HepG2 (cell line): ENCODE results near the gene YAP1. TPM values are rescaled to one million over a fixed set of nuclear protein-coding genes. Genes with fewer than 3 reads are reported as not detected.
A peak's percentile ranks its signal among the peaks of the same experiment; 100 is the strongest.

ENCODE experiments used
- ASH2L ChIP-seq: fragments of 300-600, 200-600 bp; sonication (generic); IDR thresholded peaks from 2 replicates; pipeline ENCODE4 v1.7.0; 2017; ENCODE audit warnings: low read depth, mild to moderate bottlenecking, moderate library complexity, mixed read lengths, low read length; ENCODE audit not compliant: insufficient read length
- CCDC6 ChIP-seq: sonication (generic); formaldehyde crosslinking; IDR thresholded peaks from 2 replicates; pipeline ENCODE4 v1.8.1; 2022; ENCODE audit warnings: mild to moderate bottlenecking, missing genetic modification reagents, moderate library complexity
- EP300 ChIP-seq, 3 experiments: sonication (generic) in 1 of 3; formaldehyde crosslinking in 1 of 3; IDR thresholded peaks; 2 replicates each; pipeline versions ENCODE4 v1.5.1 to v1.6.1; 2011 to 2020; ENCODE audit warnings: low read depth in 2 of 3, low read length in 2 of 3, borderline replicate concordance in 1 of 3, improper control_type of control experiment in 1 of 3, mild to moderate bottlenecking in 1 of 3, missing genetic modification reagents in 1 of 3, moderate library complexity in 1 of 3
- FOXJ3 ChIP-seq: sonication (generic); formaldehyde crosslinking; IDR thresholded peaks from 2 replicates; pipeline ENCODE4 v1.4.0; 2020; ENCODE audit warnings: missing genetic modification reagents, mild to moderate bottlenecking, borderline replicate concordance
- GATA4 ChIP-seq: sonication (generic); IDR thresholded peaks from 2 replicates; pipeline ENCODE4 v1.6.1; 2016; ENCODE audit warnings: antibody characterized with exemption, low read depth, borderline replicate concordance
- GFI1 ChIP-seq: sonication (generic); formaldehyde crosslinking; IDR thresholded peaks from 2 replicates; pipeline ENCODE4 v1.5.0; 2020; ENCODE audit warnings: missing genetic modification reagents, mild to moderate bottlenecking, borderline replicate concordance
- HNF4G ChIP-seq, 2 experiments: sonication (generic) in 1 of 2; formaldehyde crosslinking in 1 of 2; IDR thresholded peaks; 2 replicates each; pipeline versions ENCODE4 v1.4.0 to v1.6.1; 2011 to 2020; ENCODE audit warnings: borderline replicate concordance in 2 of 2, low read depth in 2 of 2, mild to moderate bottlenecking in 2 of 2, low read length in 1 of 2, missing genetic modification reagents in 1 of 2, moderate library complexity in 1 of 2
- LCORL ChIP-seq, 2 experiments: fragments of 450-650 bp in 1 of 2; sonication (generic) in 1 of 2; formaldehyde crosslinking in 1 of 2; IDR thresholded peaks; 2 replicates each; pipeline versions ENCODE4 v1.5.0 to v1.6.1; 2017 to 2020; ENCODE audit warnings: antibody characterized with exemption in 1 of 2, missing genetic modification reagents in 1 of 2
- MIXL1 ChIP-seq: IDR thresholded peaks from 2 replicates; pipeline ENCODE4 v1.6.1; 2016
- PRPF4 ChIP-seq: fragments of 200-400 bp; formaldehyde crosslinking; IDR thresholded peaks from 2 replicates; pipeline ENCODE4 v1.6.1; 2016; ENCODE audit warnings: low read length, low read depth; ENCODE audit not compliant: poor library complexity, severe bottlenecking
- RAD21 ChIP-seq: fragments of 450-650 bp; formaldehyde crosslinking; IDR thresholded peaks from 2 replicates; pipeline ENCODE4 v1.5.0; 2020; ENCODE audit warnings: mild to moderate bottlenecking
- SIN3B ChIP-seq: fragments of 150-350 bp; IDR thresholded peaks from 2 replicates; pipeline ENCODE4 v1.6.1; 2014; ENCODE audit warnings: low read length
- SIX1 ChIP-seq: sonication (generic); formaldehyde crosslinking; IDR thresholded peaks from 2 replicates; pipeline ENCODE4 v1.4.0; 2020; ENCODE audit warnings: missing genetic modification reagents, borderline replicate concordance
- SIX4 ChIP-seq: sonication (generic); formaldehyde crosslinking; IDR thresholded peaks from 2 replicates; pipeline ENCODE4 v1.4.0; 2020; ENCODE audit warnings: missing genetic modification reagents
- SOX5 ChIP-seq: IDR thresholded peaks from 2 replicates; pipeline ENCODE4 v1.6.1; 2016; ENCODE audit warnings: borderline replicate concordance
- TBX3 ChIP-seq: fragments of 450-650 bp; IDR thresholded peaks from 2 replicates; pipeline ENCODE4 v1.6.1; 2017; ENCODE audit warnings: antibody characterized with exemption, mild to moderate bottlenecking, inconsistent platforms, borderline replicate concordance
- ZFP37 ChIP-seq: sonication (generic); formaldehyde crosslinking; IDR thresholded peaks from 2 replicates; pipeline ENCODE4 v1.4.0; 2020; ENCODE audit warnings: missing genetic modification reagents, borderline replicate concordance
- ZNF605 ChIP-seq: sonication (generic); formaldehyde crosslinking; IDR thresholded peaks from 2 replicates; pipeline ENCODE4 v1.8.0; 2022; ENCODE audit warnings: mild to moderate bottlenecking, missing genetic modification reagents
- ZNF629 ChIP-seq: sonication (generic); formaldehyde crosslinking; conservative IDR thresholded peaks from 2 replicates; pipeline ENCODE4 v1.5.0; 2020; ENCODE audit warnings: missing genetic modification reagents
- ZSCAN29 ChIP-seq: sonication (generic); formaldehyde crosslinking; conservative IDR thresholded peaks from 2 replicates; pipeline ENCODE4 v1.4.0; 2020; ENCODE audit warnings: mild to moderate bottlenecking, missing genetic modification reagents
- polyA plus RNA-seq, 8 experiments: library from polyadenylated mRNA; depleted of rRNA in 3 of 8; stranded (reverse) in 7 of 8; unstranded in 1 of 8; fragments of >200 nt; fragmentation: Illumina TruSeq in 4 of 8; extraction: Trizol in 4 of 8; gene quantifications; 2 replicates each; pipeline versions ENCODE4 v1.2.1 to v1.2.3, GENCODE V29; 2011 to 2016; ENCODE audit warnings: low read depth in 4 of 8, missing spikeins in 1 of 8, mixed read lengths in 1 of 8; ENCODE audit not compliant: insufficient read depth in 1 of 8
- total RNA-seq, 5 experiments: library from RNA; depleted of rRNA; stranded (reverse); fragments of >200 nt; fragmentation: Illumina TruSeq; extraction: Trizol; gene quantifications; 2 replicates each; pipeline ENCODE4 v1.2.3, GENCODE V29; 2016; ENCODE audit warnings: low read depth in 1 of 5
- TF ChIP-seq, protein P1 (sequence below): sonication (generic); formaldehyde crosslinking; IDR thresholded peaks from 2 replicates; pipeline ENCODE4 v1.4.0; 2020; ENCODE audit warnings: missing genetic modification reagents, mild to moderate bottlenecking, borderline replicate concordance
- TF ChIP-seq, protein P2 (sequence below): sonication (generic); formaldehyde crosslinking; IDR thresholded peaks from 2 replicates; pipeline ENCODE4 v1.4.0; 2020; ENCODE audit warnings: mild to moderate bottlenecking, missing genetic modification reagents
- TF ChIP-seq, protein P3 (sequence below): sonication (generic); formaldehyde crosslinking; IDR thresholded peaks from 2 replicates; pipeline ENCODE4 v1.4.0; 2020; ENCODE audit warnings: missing genetic modification reagents, borderline replicate concordance

Gene YAP1
- total and polyA plus RNA-seq, 2 of the 13 experiments (the other 11 are each of a cell fraction or from before 2014, with no cell fraction given): 59.5 to 91.0 TPM

DNA sequence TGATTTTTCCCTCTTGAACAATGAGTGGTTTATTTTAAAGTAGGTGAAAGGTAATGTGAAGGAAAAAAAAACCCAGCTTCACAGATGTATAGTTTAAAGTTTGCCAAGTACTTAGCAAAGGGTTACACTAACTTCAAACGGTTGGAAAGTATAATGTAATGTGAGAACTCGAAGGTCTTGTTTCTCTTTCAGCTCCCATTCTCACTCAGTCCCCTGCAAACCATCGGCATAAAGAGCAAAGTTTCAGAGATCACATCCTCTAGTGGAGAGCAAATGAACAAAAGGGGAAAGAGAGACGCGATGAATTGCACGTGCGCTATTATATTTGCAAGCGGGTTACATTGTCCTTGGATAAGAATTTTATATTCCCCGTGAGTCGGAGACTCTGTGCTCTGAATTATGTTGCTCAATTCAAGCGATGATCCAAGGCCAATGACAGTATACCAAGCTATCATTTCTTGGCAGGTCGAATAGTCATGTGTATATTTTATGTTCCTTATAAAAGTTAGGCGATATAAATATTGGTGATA lies 169.5 kb downstream of the YAP1 start (continued):
- TF ChIP-seq FOXJ3: peak; percentile 94; the same call in 1 of the 2 replicates
- TF ChIP-seq EP300 (IDR thresholded peaks at IDR 0.05; ENCODE audit: low read depth in 2 of 2, low read length in 2 of 2): peak; percentile 70 to 93; a peak in 3 of 4 replicates
- TF ChIP-seq EP300 (CRISPR knock-in tag; IDR thresholded peaks at IDR 0.05; ENCODE audit: borderline replicate concordance): peak; percentile 65; the same call in 1 of the 2 replicates
- TF ChIP-seq PRPF4: no peak
- 0 out of 2 replicates have a peak, but pooled peaks have one; percentile 35 for TF ChIP-seq CCDC6 (CRISPR knock-in tag)
- no peak for TF ChIP-seq LCORL (IDR thresholded peaks at IDR 0.05)
- TF ChIP-seq LCORL (CRISPR knock-in tag; IDR thresholded peaks at IDR 0.05): peak; percentile 22; the same call in 1 of the 2 replicates
- TF ChIP-seq ZFP37 (CRISPR knock-in tag): no peak
- peak; percentile 99 for TF ChIP-seq SIX1 (CRISPR knock-in tag)
- 0 out of 2 replicates have a peak, but pooled peaks have one; percentile 82 for TF ChIP-seq ZSCAN29
- TF ChIP-seq, protein P1, sequence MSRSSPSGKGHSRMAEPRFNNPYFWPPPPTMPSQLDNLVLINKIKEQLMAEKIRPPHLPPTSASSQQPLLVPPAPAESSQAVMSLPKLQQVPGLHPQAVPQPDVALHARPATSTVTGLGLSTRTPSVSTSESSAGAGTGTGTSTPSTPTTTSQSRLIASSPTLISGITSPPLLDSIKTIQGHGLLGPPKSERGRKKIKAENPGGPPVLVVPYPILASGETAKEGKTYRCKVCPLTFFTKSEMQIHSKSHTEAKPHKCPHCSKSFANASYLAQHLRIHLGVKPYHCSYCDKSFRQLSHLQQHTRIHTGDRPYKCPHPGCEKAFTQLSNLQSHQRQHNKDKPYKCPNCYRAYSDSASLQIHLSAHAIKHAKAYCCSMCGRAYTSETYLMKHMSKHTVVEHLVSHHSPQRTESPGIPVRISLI (CRISPR knock-in tag): peak; percentile 98
- TF ChIP-seq, protein P2, sequence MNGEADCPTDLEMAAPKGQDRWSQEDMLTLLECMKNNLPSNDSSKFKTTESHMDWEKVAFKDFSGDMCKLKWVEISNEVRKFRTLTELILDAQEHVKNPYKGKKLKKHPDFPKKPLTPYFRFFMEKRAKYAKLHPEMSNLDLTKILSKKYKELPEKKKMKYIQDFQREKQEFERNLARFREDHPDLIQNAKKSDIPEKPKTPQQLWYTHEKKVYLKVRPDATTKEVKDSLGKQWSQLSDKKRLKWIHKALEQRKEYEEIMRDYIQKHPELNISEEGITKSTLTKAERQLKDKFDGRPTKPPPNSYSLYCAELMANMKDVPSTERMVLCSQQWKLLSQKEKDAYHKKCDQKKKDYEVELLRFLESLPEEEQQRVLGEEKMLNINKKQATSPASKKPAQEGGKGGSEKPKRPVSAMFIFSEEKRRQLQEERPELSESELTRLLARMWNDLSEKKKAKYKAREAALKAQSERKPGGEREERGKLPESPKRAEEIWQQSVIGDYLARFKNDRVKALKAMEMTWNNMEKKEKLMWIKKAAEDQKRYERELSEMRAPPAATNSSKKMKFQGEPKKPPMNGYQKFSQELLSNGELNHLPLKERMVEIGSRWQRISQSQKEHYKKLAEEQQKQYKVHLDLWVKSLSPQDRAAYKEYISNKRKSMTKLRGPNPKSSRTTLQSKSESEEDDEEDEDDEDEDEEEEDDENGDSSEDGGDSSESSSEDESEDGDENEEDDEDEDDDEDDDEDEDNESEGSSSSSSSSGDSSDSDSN (CRISPR knock-in tag): no peak
- peak; percentile 78 for TF ChIP-seq GFI1 (CRISPR knock-in tag)
- TF ChIP-seq SIN3B: no peak
- peak; percentile 50 for TF ChIP-seq ZNF629 (CRISPR knock-in tag)
- TF ChIP-seq HNF4G (IDR thresholded peaks at IDR 0.05; ENCODE audit: borderline replicate concordance, low read depth, low read length): peak; percentile 55
- peak; percentile 48; the same call in 1 of the 2 replicates for TF ChIP-seq HNF4G (CRISPR knock-in tag; IDR thresholded peaks at IDR 0.05; ENCODE audit: borderline replicate concordance, low read depth)
- TF ChIP-seq ZNF605 (CRISPR knock-in tag): no peak
- peak; percentile 87 for TF ChIP-seq ASH2L
- TF ChIP-seq TBX3: peak; percentile 52; the same call in 1 of the 2 replicates
- TF ChIP-seq GATA4: peak; percentile 80; the same call in 1 of the 2 replicates
- TF ChIP-seq SOX5 (CRISPR knock-in tag): peak; percentile 99
- no peak for TF ChIP-seq MIXL1 (CRISPR knock-in tag)
- peak; percentile 98 for TF ChIP-seq SIX4 (CRISPR knock-in tag)
- TF ChIP-seq, protein P3, sequence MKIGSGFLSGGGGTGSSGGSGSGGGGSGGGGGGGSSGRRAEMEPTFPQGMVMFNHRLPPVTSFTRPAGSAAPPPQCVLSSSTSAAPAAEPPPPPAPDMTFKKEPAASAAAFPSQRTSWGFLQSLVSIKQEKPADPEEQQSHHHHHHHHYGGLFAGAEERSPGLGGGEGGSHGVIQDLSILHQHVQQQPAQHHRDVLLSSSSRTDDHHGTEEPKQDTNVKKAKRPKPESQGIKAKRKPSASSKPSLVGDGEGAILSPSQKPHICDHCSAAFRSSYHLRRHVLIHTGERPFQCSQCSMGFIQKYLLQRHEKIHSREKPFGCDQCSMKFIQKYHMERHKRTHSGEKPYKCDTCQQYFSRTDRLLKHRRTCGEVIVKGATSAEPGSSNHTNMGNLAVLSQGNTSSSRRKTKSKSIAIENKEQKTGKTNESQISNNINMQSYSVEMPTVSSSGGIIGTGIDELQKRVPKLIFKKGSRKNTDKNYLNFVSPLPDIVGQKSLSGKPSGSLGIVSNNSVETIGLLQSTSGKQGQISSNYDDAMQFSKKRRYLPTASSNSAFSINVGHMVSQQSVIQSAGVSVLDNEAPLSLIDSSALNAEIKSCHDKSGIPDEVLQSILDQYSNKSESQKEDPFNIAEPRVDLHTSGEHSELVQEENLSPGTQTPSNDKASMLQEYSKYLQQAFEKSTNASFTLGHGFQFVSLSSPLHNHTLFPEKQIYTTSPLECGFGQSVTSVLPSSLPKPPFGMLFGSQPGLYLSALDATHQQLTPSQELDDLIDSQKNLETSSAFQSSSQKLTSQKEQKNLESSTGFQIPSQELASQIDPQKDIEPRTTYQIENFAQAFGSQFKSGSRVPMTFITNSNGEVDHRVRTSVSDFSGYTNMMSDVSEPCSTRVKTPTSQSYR (CRISPR knock-in tag): peak; percentile 38; the same call in 1 of the 2 replicates
- TF ChIP-seq RAD21: peak; percentile 46; the same call in 1 of the 2 replicates
